CD4-positive, alpha-beta memory T cell (primary cell): ENCODE measurements around the gene HJURP. TPM values are rescaled to one million over a fixed set of nuclear protein-coding genes. Genes with fewer than 3 reads are reported as not detected.

ENCODE experiments used
- CTCF ChIA-PET: fragments of 350-600 bp; sonication (Branson Sonifier 250); formaldehyde crosslinking; loops from one replicate; lab custom pipeline; 2021; ENCODE audit warnings: inconsistent platforms; ENCODE audit not compliant: partially characterized antibody; lab: Charles Lee
- POLR2A ChIA-PET: fragments of 350-600 bp; sonication (Branson Sonifier 250); formaldehyde crosslinking; loops from one replicate; lab custom pipeline; 2021; ENCODE audit not compliant: partially characterized antibody; lab: Charles Lee
- DNase-seq, 5 donors: peaks; one replicate each; pipeline versions ENCODE4 v3.0.0 to v3.0.0-alpha.2; 2020 to 2022; ENCODE audit warnings: mixed read lengths in 1 of 5
- H3K27ac ChIP-seq: one replicate; pipeline ENCODE4 v1.7.0; 2013; ENCODE audit warnings: low read depth, low read length
- H3K27me3 ChIP-seq: 2 replicates; pipeline ENCODE4 v1.7.0; 2013; ENCODE audit warnings: mild to moderate bottlenecking, low read length, moderate library complexity; ENCODE audit not compliant: insufficient read depth
- H3K36me3 ChIP-seq: 2 replicates; pipeline ENCODE4 v1.7.0; 2013; ENCODE audit warnings: mild to moderate bottlenecking, low read length, moderate library complexity; ENCODE audit not compliant: insufficient read depth
- H3K4me1 ChIP-seq: 2 replicates; pipeline ENCODE4 v1.7.0; 2013; ENCODE audit warnings: mild to moderate bottlenecking, low read length, moderate library complexity; ENCODE audit not compliant: insufficient read depth
- H3K4me3 ChIP-seq, 2 donors: one replicate each; pipeline ENCODE4 v1.7.0; 2013; ENCODE audit warnings: low read length in 2 of 2, mild to moderate bottlenecking in 1 of 2
- H3K9me3 ChIP-seq, 2 donors: one replicate each; pipeline ENCODE4 v1.7.0; 2013; ENCODE audit warnings: low read length in 2 of 2, control low read depth in 1 of 2; ENCODE audit not compliant: control insufficient read depth in 1 of 2
- H3K27ac Mint-ChIP-seq, 7 donors: one replicate each; pipeline ENCODE4 v1.8.0; 2020 to 2021; ENCODE audit warnings: mixed read lengths in 7 of 7, mild to moderate bottlenecking in 6 of 7, inconsistent platforms in 3 of 7, moderate library complexity in 3 of 7
- H3K27me3 Mint-ChIP-seq, 2 donors: one replicate each; pipeline ENCODE4 v1.8.0; 2020 to 2021; ENCODE audit warnings: mixed read lengths in 2 of 2
- H3K36me3 Mint-ChIP-seq, 2 donors: one replicate each; pipeline ENCODE4 v1.8.0; 2020 to 2021; ENCODE audit warnings: mixed read lengths in 2 of 2, inconsistent platforms in 1 of 2, mild to moderate bottlenecking in 1 of 2
- H3K4me1 Mint-ChIP-seq, 4 donors: one replicate each; pipeline ENCODE4 v1.8.0; 2020 to 2021; ENCODE audit warnings: mixed read lengths in 4 of 4, mild to moderate bottlenecking in 1 of 4
- H3K4me3 Mint-ChIP-seq, 8 donors: one replicate each; pipeline ENCODE4 v1.8.0; 2020 to 2021; ENCODE audit warnings: mixed read lengths in 8 of 8, mild to moderate bottlenecking in 7 of 8, moderate library complexity in 6 of 8, inconsistent platforms in 3 of 8
- H3K9me3 Mint-ChIP-seq, 8 donors: one replicate each; pipeline ENCODE4 v1.8.0; 2020 to 2021; ENCODE audit warnings: mixed read lengths in 8 of 8, mild to moderate bottlenecking in 5 of 8, inconsistent platforms in 3 of 8, moderate library complexity in 1 of 8
- intact Hi-C: fragments of 100-400 bp; cut with micrococcal nuclease; formaldehyde crosslinking; loops from one replicate; pipeline ENCODE4 v1.15.1; 2023
- polyA plus RNA-seq, 2 donors: library from polyadenylated mRNA; unstranded; fragments of 300-500 nt; fragmentation: Illumina TruSeq; gene quantifications; one replicate each; pipeline ENCODE4 v1.2.3, GENCODE V29; 2021
- total RNA-seq, 2 experiments: library from RNA; stranded (reverse); gene quantifications; one replicate each; pipeline ENCODE4 v1.2.3, GENCODE V29; 2021

HJURP gene
- total and polyA plus RNA-seq, 4 experiments from 2014 or later: 0.19 to 0.44 TPM; not detected in 2

- Mint-ChIP-seq H3K4me1 (peaks cover 4 to 31% (median 18%) of the 10 kb centered on the region in 4 donors), H3K4me3 (no peak overlapping the region), H3K9me3 (no peaks in the 10 kb centered on the region), H3K27me3 (peaks cover 1 to 10% of the 10 kb centered on the region in 2 donors), H3K36me3 (peaks cover 0 to 3% of the 10 kb centered on the region in 2 donors), H3K27ac (no peak overlapping the region)
- no peak overlapping the region for H3K4me3 ChIP-seq
- no peaks in the 10 kb centered on the region for H3K9me3 ChIP-seq
- H3K27ac ChIP-seq: no peak overlapping the region
- no peaks in the 10 kb centered on the region for H3K27me3 ChIP-seq
- no peaks in the 10 kb centered on the region for H3K36me3 ChIP-seq
- H3K4me1 ChIP-seq: peaks cover 26% of the 10 kb centered on the region
- intact Hi-C loops: no loop called here
- DNase-seq: no peak
- ChIA-PET POLR2A (no interaction called here), CTCF (no interaction called here)
Measured at GRCh38 chr2:233850745-233851144, 3.6 kb downstream of the HJURP start.

GRCh38 chr2:233849607-233850271, 4.6 kb downstream of the HJURP start:
- Histone ChIP-seq H3K27me3 (no peaks in the 10 kb centered on the region), H3K4me3 (no peak overlapping the region), H3K9me3 (no peaks in the 10 kb centered on the region), H3K4me1 (peaks cover 19% of the 10 kb centered on the region), H3K36me3 (no peaks in the 10 kb centered on the region), H3K27ac (no peak overlapping the region)
- Mint-ChIP-seq H3K36me3 (peaks cover 0 to 3% of the 10 kb centered on the region in 2 donors), H3K4me3 (no peak overlapping the region), H3K27me3 (peaks cover 1 to 10% of the 10 kb centered on the region in 2 donors), H3K9me3 (no peaks in the 10 kb centered on the region), H3K4me1 (peaks cover 4 to 21% (median 14%) of the 10 kb centered on the region in 4 donors), H3K27ac (no peak overlapping the region)
- intact Hi-C loops: no loop called here
- no peak for DNase-seq
- ChIA-PET POLR2A (no interaction called here), CTCF (interaction anchor here (1.0 to 2.4 kb wide), 2 partner anchors 8 to 11 kb away, joined by 3 to 9 read pairs; no protein-coding TSS in a partner anchor)

GRCh38 chr2:233848276-233848675, 6.1 kb downstream of the HJURP start:
- no peaks in the 10 kb centered on the region for H3K36me3 Mint-ChIP-seq

GRCh38 chr2:233847248-233847898, 7.0 kb downstream of the HJURP start:
- Mint-ChIP-seq H3K4me1 (peaks cover 0 to 2% (median 1%) of the 10 kb centered on the region in 4 donors), H3K4me3 (no peak overlapping the region), H3K36me3 (no peaks in the 10 kb centered on the region), H3K9me3 (no peaks in the 10 kb centered on the region), H3K27ac (no peak overlapping the region), H3K27me3 (peaks cover 0 to 4% of the 10 kb centered on the region in 2 donors)
- no peaks in the 10 kb centered on the region for H3K9me3 ChIP-seq
- no peak for DNase-seq
- no peak overlapping the region for H3K27ac ChIP-seq
- no peaks in the 10 kb centered on the region for H3K27me3 ChIP-seq
- no peaks in the 10 kb centered on the region for H3K36me3 ChIP-seq
- intact Hi-C loops: no loop called here
- H3K4me3 ChIP-seq: no peak overlapping the region
- ChIA-PET CTCF (interaction anchor here (1.4 to 2.4 kb wide), 2 partner anchors 11 to 16 kb away, joined by 3 to 9 read pairs; no protein-coding TSS in a partner anchor), POLR2A (no interaction called here)
- peaks cover 4% of the 10 kb centered on the region for H3K4me1 ChIP-seq

More at GRCh38 chr2:233848276-233848675, 6.1 kb downstream of the HJURP start:
- Mint-ChIP-seq H3K27ac (no peak overlapping the region), H3K4me3 (no peak overlapping the region), H3K4me1 (peaks cover 0 to 11% (median 6%) of the 10 kb centered on the region in 4 donors), H3K9me3 (no peaks in the 10 kb centered on the region), H3K27me3 (peaks cover 0 to 5% of the 10 kb centered on the region in 2 donors)
- intact Hi-C loops: no loop called here
- peaks cover 10% of the 10 kb centered on the region for H3K4me1 ChIP-seq
- H3K36me3 ChIP-seq: no peaks in the 10 kb centered on the region
- no peak overlapping the region for H3K27ac ChIP-seq
- no peaks in the 10 kb centered on the region for H3K9me3 ChIP-seq
- ChIA-PET CTCF (interaction anchor here (1.4 to 2.4 kb wide), 2 partner anchors 10 to 15 kb away, joined by 3 to 9 read pairs; no protein-coding TSS in a partner anchor), POLR2A (no interaction called here)
- no peak overlapping the region for H3K4me3 ChIP-seq
- no peaks in the 10 kb centered on the region for H3K27me3 ChIP-seq
- no peak for DNase-seq

- H3K9me3 Mint-ChIP-seq: no peaks in the 10 kb centered on the region
- ChIA-PET CTCF (interaction anchor here (0.7 kb wide), 1 partner anchor 11 kb away, joined by 3 read pairs; no protein-coding TSS in a partner anchor), POLR2A (no interaction called here)
- H3K4me1 Mint-ChIP-seq: peaks cover 0 to 2% (median 0%) of the 10 kb centered on the region in 4 donors
- no peaks in the 10 kb centered on the region for H3K9me3 ChIP-seq
- H3K4me3 Mint-ChIP-seq: no peak overlapping the region
- no peak overlapping the region for H3K27ac ChIP-seq
- intact Hi-C loops: no loop called here
- no peak overlapping the region for H3K27ac Mint-ChIP-seq
- no peak overlapping the region for H3K4me3 ChIP-seq
- H3K27me3 ChIP-seq: no peaks in the 10 kb centered on the region
- H3K4me1 ChIP-seq: no peaks in the 10 kb centered on the region
- no peak for DNase-seq
- no peaks in the 10 kb centered on the region for H3K36me3 ChIP-seq
- peaks cover 0 to 1% of the 10 kb centered on the region in 2 donors for H3K27me3 Mint-ChIP-seq
- no peaks in the 10 kb centered on the region for H3K36me3 Mint-ChIP-seq
Measured at GRCh38 chr2:233846387-233847247, 7.7 kb downstream of the HJURP start.

GRCh38 chr2:233845301-233846060, 8.9 kb downstream of the HJURP start:
- ChIA-PET CTCF (interaction anchor here (0.7 kb wide), 1 partner anchor 12 kb away, joined by 3 read pairs; no protein-coding TSS in a partner anchor), POLR2A (no interaction called here)
- Histone ChIP-seq H3K27ac (no peak overlapping the region), H3K4me1 (no peaks in the 10 kb centered on the region), H3K36me3 (no peaks in the 10 kb centered on the region), H3K9me3 (no peaks in the 10 kb centered on the region), H3K27me3 (no peaks in the 10 kb centered on the region), H3K4me3 (no peak overlapping the region)
- no peak for DNase-seq
- Mint-ChIP-seq H3K4me1 (peaks cover 0 to 2% (median 0%) of the 10 kb centered on the region in 4 donors), H3K36me3 (no peaks in the 10 kb centered on the region), H3K9me3 (no peaks in the 10 kb centered on the region), H3K27ac (peak overlapping the region in 1 of 7 donors; percentile 39), H3K27me3 (no peaks in the 10 kb centered on the region), H3K4me3 (no peak overlapping the region)
- intact Hi-C loops: no loop called here
